ENCODE data around the gene DRAP1. TPM values are rescaled to one million over a fixed set of nuclear protein-coding genes. Genes with fewer than 3 reads are reported as not detected.
"Not testable (repeated sequence)": the region's sequence is repeated elsewhere in the genome, so short reads cannot be mapped to it uniquely, and the experiment has no call there.

The DRAP1 gene
- total and polyA plus RNA-seq, 4 experiments from 2014 or later = 78.2 to 102 (median 84.6) TPM

- Mint-ChIP-seq H3K27me3 (no peaks in the 10 kb centered on the region), H3K9me3 (peaks cover 0 to 1% (median 0%) of the 10 kb centered on the region in 8 donors), H3K27ac (peak overlapping the region; percentile 82 to 97 (median 93)), H3K4me3 (peak overlapping the region; percentile 65 to 90 (median 82)), H3K4me1 (peaks cover 39 to 85% (median 51%) of the 10 kb centered on the region in 4 donors), H3K36me3 (peaks cover 0 to 20% of the 10 kb centered on the region in 2 donors)
- CTCF ChIA-PET (ENCODE audit: partially characterized antibody) = interaction anchor here (0.9 to 15.3 kb wide), 25 partner anchors 7 to 420 kb away, joined by 3 to 281 read pairs (median 6); partner anchors contain the start of genes C11orf68, CFL1, CTSW and FOSL1
- intact Hi-C loops (cut with micrococcal nuclease) = no loop called here
- DNase-seq = peak in 1 of 5 donors; percentile 50
- POLR2A ChIA-PET (ENCODE audit: partially characterized antibody) = interaction anchor here (0.9 to 17.4 kb wide), 39 partner anchors 7 to 1574 kb away, joined by 3 to 435 read pairs (median 8); partner anchors contain the start of genes AP5B1, BANF1, BRMS1 and C11orf68
- Histone ChIP-seq H3K27me3 (ENCODE audit: insufficient read depth, low read length) (no peaks in the 10 kb centered on the region), H3K27ac (ENCODE audit: low read depth, low read length) (peak overlapping the region; percentile 86), H3K4me3 (ENCODE audit: low read length in 2 of 2) (peak overlapping the region; percentile 47 to 69), H3K4me1 (ENCODE audit: insufficient read depth, low read length) (peaks cover 62% of the 10 kb centered on the region), H3K36me3 (ENCODE audit: insufficient read depth, low read length) (no peaks in the 10 kb centered on the region), H3K9me3 (ENCODE audit: control insufficient read depth in 1 of 2, low read length in 2 of 2) (no peaks in the 10 kb centered on the region)
Measured at GRCh38 chr11:65891219-65892136, 27.7 kb upstream of the DRAP1 start.

DNA sequence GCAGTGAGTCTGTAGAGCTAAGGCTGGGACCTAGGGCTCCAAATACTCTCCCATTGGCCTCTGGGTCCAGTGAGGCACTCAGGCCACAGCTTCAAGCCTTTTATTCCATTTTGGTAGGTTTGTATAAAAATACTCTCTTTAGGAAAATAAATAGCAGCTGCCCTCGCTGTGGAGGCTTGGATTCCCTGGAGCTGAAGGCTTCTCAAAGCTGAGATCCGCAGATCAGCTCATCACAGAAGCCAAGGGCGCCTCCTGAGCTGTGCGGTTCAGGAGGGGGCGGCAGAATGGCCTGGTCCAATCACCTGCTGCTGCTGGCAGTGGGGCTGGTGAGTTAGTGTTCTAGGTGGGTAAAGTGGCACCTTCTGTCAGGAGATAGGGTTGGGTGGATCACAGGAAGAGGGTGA, 27.1 kb upstream of the DRAP1 start:
- intact Hi-C loops (cut with micrococcal nuclease); H3K9me3 ChIP-seq (ENCODE audit: control insufficient read depth in 1 of 2, low read length in 2 of 2); H3K9me3 Mint-ChIP-seq; H3K36me3 ChIP-seq (ENCODE audit: insufficient read depth, low read length); H3K27me3 Mint-ChIP-seq; H3K27me3 ChIP-seq (ENCODE audit: insufficient read depth, low read length): not testable (repeated sequence)
- peak overlapping the region; percentile 86 for H3K27ac ChIP-seq (ENCODE audit: low read depth, low read length)
- peaks cover 0 to 15% of the 10 kb centered on the region in 2 donors for H3K36me3 Mint-ChIP-seq
- POLR2A ChIA-PET (ENCODE audit: partially characterized antibody) = interaction anchor here (0.7 to 17.4 kb wide), 7 partner anchors 9 to 97 kb away, joined by 3 to 435 read pairs (median 97); partner anchors contain the start of genes C11orf68, CFL1, DRAP1 and FOSL1
- peaks cover 62% of the 10 kb centered on the region for H3K4me1 ChIP-seq (ENCODE audit: insufficient read depth, low read length)
- CTCF ChIA-PET (ENCODE audit: partially characterized antibody) = interaction anchor here (0.9 to 15.3 kb wide), 6 partner anchors 7 to 130 kb away, joined by 4 to 281 read pairs (median 86); partner anchors contain the start of genes CFL1, FOSL1 and MUS81
- H3K4me1 Mint-ChIP-seq = peaks cover 35 to 79% (median 48%) of the 10 kb centered on the region in 4 donors
- H3K4me3 ChIP-seq (ENCODE audit: low read length in 2 of 2) = peak overlapping the region; percentile 47 to 69
- peak overlapping the region; percentile 82 to 96 (median 92) for H3K27ac Mint-ChIP-seq
- peak in 1 of 5 donors; percentile 66 for DNase-seq
- H3K4me3 Mint-ChIP-seq = peak overlapping the region; percentile 65 to 87 (median 82)

- peaks cover 0 to 1% (median 0%) of the 10 kb centered on the region in 8 donors for H3K9me3 Mint-ChIP-seq
Measured at GRCh38 chr11:65892661-65893317, 26.4 kb upstream of the DRAP1 start.

GRCh38 chr11:65894034-65894591, 25.1 kb upstream of the DRAP1 start:
- Mint-ChIP-seq H3K4me3 (peak overlapping the region; percentile 65 to 85 (median 82)), H3K36me3 (peaks cover 0 to 3% of the 10 kb centered on the region in 2 donors), H3K27ac (peak overlapping the region; percentile 82 to 96 (median 92)), H3K9me3 (peaks cover 0 to under 1% (median 0%) of the 10 kb centered on the region in 8 donors), H3K27me3 (no peaks in the 10 kb centered on the region), H3K4me1 (peaks cover 30 to 64% (median 37%) of the 10 kb centered on the region in 4 donors)
- CTCF ChIA-PET (ENCODE audit: partially characterized antibody) = interaction anchor here (0.9 to 15.3 kb wide), 6 partner anchors 6 to 99 kb away, joined by 3 to 281 read pairs (median 4); partner anchors contain the start of genes CCDC85B, CFL1, FIBP and MUS81
- intact Hi-C loops (cut with micrococcal nuclease) = no loop called here
- POLR2A ChIA-PET (ENCODE audit: partially characterized antibody) = interaction anchor here (0.7 to 17.4 kb wide), 9 partner anchors 10 to 222 kb away, joined by 3 to 435 read pairs (median 6); partner anchors contain the start of genes C11orf68, CFL1, DRAP1 and KAT5
- Histone ChIP-seq H3K36me3 (ENCODE audit: insufficient read depth, low read length) (no peaks in the 10 kb centered on the region), H3K27ac (ENCODE audit: low read depth, low read length) (peak overlapping the region; percentile 86), H3K4me1 (ENCODE audit: insufficient read depth, low read length) (peaks cover 52% of the 10 kb centered on the region), H3K9me3 (ENCODE audit: control insufficient read depth in 1 of 2, low read length in 2 of 2) (no peaks in the 10 kb centered on the region), H3K27me3 (ENCODE audit: insufficient read depth, low read length) (no peaks in the 10 kb centered on the region), H3K4me3 (ENCODE audit: low read length in 2 of 2) (peak overlapping the region; percentile 27 to 46)
- peak in 3 of 5 donors; percentile 21 to 47 (median 33) for DNase-seq

More at GRCh38 chr11:65892661-65893317, 26.4 kb upstream of the DRAP1 start:
- no peaks in the 10 kb centered on the region for H3K27me3 ChIP-seq (ENCODE audit: insufficient read depth, low read length)
- Mint-ChIP-seq H3K36me3 (peaks cover 0 to 14% of the 10 kb centered on the region in 2 donors), H3K4me1 (peaks cover 35 to 73% (median 44%) of the 10 kb centered on the region in 4 donors), H3K27me3 (no peaks in the 10 kb centered on the region), H3K27ac (peak overlapping the region; percentile 82 to 96 (median 92)), H3K4me3 (peak overlapping the region; percentile 65 to 87 (median 82))
- peak overlapping the region; percentile 86 for H3K27ac ChIP-seq (ENCODE audit: low read depth, low read length)
- CTCF ChIA-PET (ENCODE audit: partially characterized antibody) = interaction anchor here (0.9 to 15.3 kb wide), 4 partner anchors 33 to 96 kb away, joined by 4 to 281 read pairs (median 130); partner anchors contain the start of genes CFL1 and MUS81
- no peaks in the 10 kb centered on the region for H3K9me3 ChIP-seq (ENCODE audit: control insufficient read depth in 1 of 2, low read length in 2 of 2)
- intact Hi-C loops (cut with micrococcal nuclease) = no loop called here
- peak overlapping the region in 1 of 2 donors; percentile 69 for H3K4me3 ChIP-seq (ENCODE audit: low read length in 2 of 2)
- POLR2A ChIA-PET (ENCODE audit: partially characterized antibody) = interaction anchor here (0.7 to 17.4 kb wide), 9 partner anchors 8 to 112 kb away, joined by 3 to 435 read pairs (median 53); partner anchors contain the start of genes AP5B1, BANF1, C11orf68 and CFL1
- peaks cover 56% of the 10 kb centered on the region for H3K4me1 ChIP-seq (ENCODE audit: insufficient read depth, low read length)
- DNase-seq = no peak
- H3K36me3 ChIP-seq (ENCODE audit: insufficient read depth, low read length) = no peaks in the 10 kb centered on the region

DNA sequence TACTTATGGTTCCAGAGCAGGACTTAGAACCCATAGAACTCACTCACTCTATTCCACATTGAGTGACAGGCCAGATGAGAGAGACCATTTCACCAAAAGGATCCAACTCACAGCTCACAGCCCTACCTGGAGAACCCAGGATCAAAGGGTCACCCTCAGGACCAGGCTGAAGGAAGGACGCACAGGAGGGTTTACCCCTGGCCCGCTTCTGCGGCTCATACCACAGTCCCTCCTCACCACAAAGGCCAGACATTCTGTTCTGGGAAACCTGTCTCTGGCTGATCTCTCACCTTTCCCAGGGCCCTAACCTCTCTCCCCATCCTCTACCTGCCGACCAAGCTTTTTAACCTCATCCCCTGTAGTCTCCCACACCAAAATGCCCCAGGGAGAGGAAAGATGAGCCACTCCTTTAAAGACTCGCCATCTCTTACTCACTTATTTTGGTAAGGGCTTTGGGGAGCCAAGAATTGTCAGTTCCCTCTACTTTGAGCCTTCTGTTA, 23.7 kb upstream of the DRAP1 start:
- no peaks in the 10 kb centered on the region for H3K36me3 ChIP-seq (ENCODE audit: insufficient read depth, low read length)
- H3K4me1 ChIP-seq (ENCODE audit: insufficient read depth, low read length) = peaks cover 50% of the 10 kb centered on the region
- intact Hi-C loops (cut with micrococcal nuclease) = no loop called here

More for the DNA sequence above, 23.7 kb upstream of the DRAP1 start:
- Mint-ChIP-seq H3K27ac (peak overlapping the region in 6 of 7 donors; percentile 72 to 91 (median 80)), H3K4me1 (peaks cover 18 to 52% (median 26%) of the 10 kb centered on the region in 4 donors), H3K27me3 (no peaks in the 10 kb centered on the region), H3K9me3 (no peaks in the 10 kb centered on the region), H3K36me3 (no peaks in the 10 kb centered on the region), H3K4me3 (peak overlapping the region in 4 of 8 donors; percentile 15 to 54 (median 30))
- ChIA-PET POLR2A (ENCODE audit: partially characterized antibody) (interaction anchor here (0.7 kb wide), 1 partner anchor 65 kb away, joined by 3 read pairs; no protein-coding TSS in a partner anchor), CTCF (ENCODE audit: partially characterized antibody) (interaction anchor here (1.1 to 11.2 kb wide), 2 partner anchors 8 to 107 kb away, joined by 3 to 162 read pairs; partner anchors contain the start of genes CCDC85B and FIBP)
- no peak for DNase-seq
- H3K4me3 ChIP-seq (ENCODE audit: low read length in 2 of 2) = no peak overlapping the region
- no peaks in the 10 kb centered on the region for H3K9me3 ChIP-seq (ENCODE audit: control insufficient read depth in 1 of 2, low read length in 2 of 2)
- H3K27me3 ChIP-seq (ENCODE audit: insufficient read depth, low read length) = peaks cover 4% of the 10 kb centered on the region
- H3K27ac ChIP-seq (ENCODE audit: low read depth, low read length) = no peak overlapping the region
